ENCODE results near the gene GLT6D1.

DNA sequence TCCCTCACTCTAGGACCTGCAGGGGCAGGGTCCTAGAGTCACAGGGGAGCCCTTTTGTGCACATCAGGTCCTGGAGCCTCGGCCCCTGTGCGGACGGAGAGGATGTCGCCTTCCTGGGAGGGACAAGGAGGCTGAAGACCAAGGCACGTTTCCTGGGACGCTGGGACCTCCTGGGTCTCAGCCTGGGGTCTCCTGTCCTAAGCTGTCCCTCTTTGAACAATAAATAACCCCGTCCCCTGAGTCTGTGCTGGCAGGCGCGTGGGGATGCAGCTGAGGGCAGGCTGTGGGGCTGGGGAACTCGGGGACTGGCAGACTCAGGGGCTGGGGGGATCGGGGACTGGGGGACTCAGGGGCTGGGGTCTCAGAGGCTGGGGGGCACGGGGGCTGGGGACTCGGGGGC, 46.7 kb downstream of the GLT6D1 start:
- TF ChIP-seq, protein P1, sequence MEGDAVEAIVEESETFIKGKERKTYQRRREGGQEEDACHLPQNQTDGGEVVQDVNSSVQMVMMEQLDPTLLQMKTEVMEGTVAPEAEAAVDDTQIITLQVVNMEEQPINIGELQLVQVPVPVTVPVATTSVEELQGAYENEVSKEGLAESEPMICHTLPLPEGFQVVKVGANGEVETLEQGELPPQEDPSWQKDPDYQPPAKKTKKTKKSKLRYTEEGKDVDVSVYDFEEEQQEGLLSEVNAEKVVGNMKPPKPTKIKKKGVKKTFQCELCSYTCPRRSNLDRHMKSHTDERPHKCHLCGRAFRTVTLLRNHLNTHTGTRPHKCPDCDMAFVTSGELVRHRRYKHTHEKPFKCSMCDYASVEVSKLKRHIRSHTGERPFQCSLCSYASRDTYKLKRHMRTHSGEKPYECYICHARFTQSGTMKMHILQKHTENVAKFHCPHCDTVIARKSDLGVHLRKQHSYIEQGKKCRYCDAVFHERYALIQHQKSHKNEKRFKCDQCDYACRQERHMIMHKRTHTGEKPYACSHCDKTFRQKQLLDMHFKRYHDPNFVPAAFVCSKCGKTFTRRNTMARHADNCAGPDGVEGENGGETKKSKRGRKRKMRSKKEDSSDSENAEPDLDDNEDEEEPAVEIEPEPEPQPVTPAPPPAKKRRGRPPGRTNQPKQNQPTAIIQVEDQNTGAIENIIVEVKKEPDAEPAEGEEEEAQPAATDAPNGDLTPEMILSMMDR (conservative IDR thresholded peaks at IDR 0.05): no peak
- TF ChIP-seq EZH2 (IDR thresholded peaks at IDR 0.05; ENCODE audit: low read depth): no peak

All from PC-9 (cell line).